PC-9 (cell line): ENCODE results near the gene MAP2K6. TPM values are rescaled to one million over a fixed set of nuclear protein-coding genes. Genes with fewer than 3 reads are reported as not detected.

ENCODE experiments used
- BruUV-seq: library from RNA; stranded (reverse); fragments of 400-500 nt; replicated peaks from 2 replicates; lab custom pipeline; 2021; lab: Mats Ljungman, UMichigan
- CTCF ChIA-PET: fragments of 300-600 bp; sonication (Branson Sonifier 250); formaldehyde crosslinking; loops from one replicate; lab custom pipeline; 2022; ENCODE audit warnings: antibody characterized with exemption; lab: Charles Lee
- POLR2A ChIA-PET: fragments of 300-600 bp; sonication (Branson Sonifier 250); formaldehyde crosslinking; loops from one replicate; lab custom pipeline; 2022; ENCODE audit warnings: antibody characterized with exemption; ENCODE audit not compliant: unreplicated experiment; lab: Charles Lee
- DNase-seq, 2 experiments: peaks; one replicate each; pipeline versions ENCODE4 v3.0.0 to v3.0.0-alpha.2; 2015 to 2022; ENCODE audit warnings: mixed read lengths in 1 of 2
- H2AFZ ChIP-seq: fragments of 200-600 bp; sonication (generic); 2 replicates; pipeline ENCODE4 v1.8.1; 2017; ENCODE audit warnings: antibody characterized with exemption
- H3F3A ChIP-seq: fragments of 200-600 bp; sonication (generic); 2 replicates; pipeline ENCODE4 v1.8.1; 2017; ENCODE audit warnings: antibody characterized with exemption, mild to moderate bottlenecking, low read depth; ENCODE audit not compliant: insufficient read depth
- H3K27ac ChIP-seq: fragments of 200-600 bp; sonication (generic); 2 replicates; pipeline ENCODE4 v1.6.1; 2016; ENCODE audit warnings: mixed run types
- H3K27me3 ChIP-seq: fragments of 200-600 bp; sonication (generic); 2 replicates; pipeline ENCODE4 v1.6.1; 2016; ENCODE audit warnings: low read depth, mixed run types; ENCODE audit not compliant: insufficient read depth
- H3K36me3 ChIP-seq: fragments of 200-600 bp; sonication (generic); 2 replicates; pipeline ENCODE4 v1.6.1; 2016; ENCODE audit warnings: low read depth, mixed run types
- H3K4me1 ChIP-seq: fragments of 200-600 bp; sonication (generic); replicated peaks from 2 replicates; pipeline ENCODE4 v1.6.1; 2016; ENCODE audit warnings: mixed run types; ENCODE audit not compliant: insufficient read depth
- H3K4me2 ChIP-seq: fragments of 200-600 bp; sonication (generic); 2 replicates; pipeline ENCODE4 v1.6.1; 2017; ENCODE audit warnings: mixed run types
- H3K4me3 ChIP-seq: fragments of 200-600 bp; sonication (generic); 2 replicates; pipeline ENCODE4 v1.6.1; 2016; ENCODE audit warnings: mixed run types
- H3K79me2 ChIP-seq: fragments of 200-600 bp; sonication (generic); 2 replicates; pipeline ENCODE4 v1.6.1; 2017; ENCODE audit warnings: low read depth, mixed run types
- H3K9me2 ChIP-seq: fragments of 200-600 bp; sonication (generic); 2 replicates; pipeline ENCODE4 v1.8.1; 2017; ENCODE audit warnings: mild to moderate bottlenecking; ENCODE audit not compliant: insufficient read depth
- H3K9me3 ChIP-seq: fragments of 200-600 bp; sonication (generic); 2 replicates; pipeline ENCODE4 v1.8.1; 2016; ENCODE audit warnings: low read depth; ENCODE audit not compliant: insufficient read depth
- H4K20me1 ChIP-seq: fragments of 200-600 bp; sonication (generic); 2 replicates; pipeline ENCODE4 v1.8.1; 2017; ENCODE audit not compliant: insufficient read depth
- CTCF ChIP-seq: fragments of 200-600 bp; sonication (generic); conservative IDR thresholded peaks from 2 replicates; pipeline ENCODE4 v1.6.1; 2017; ENCODE audit warnings: mixed run types, antibody characterized with exemption, mild to moderate bottlenecking, moderate library complexity
- EZH2 ChIP-seq: fragments of 200-600 bp; sonication (generic); IDR thresholded peaks from 2 replicates; pipeline ENCODE4 v1.8.0; 2017; ENCODE audit warnings: antibody characterized with exemption, low read depth
- intact Hi-C: fragments of 100-400 bp; cut with micrococcal nuclease; formaldehyde crosslinking; loops from one replicate; pipeline ENCODE4 v1.10.0; 2022; ENCODE audit not compliant: unreplicated experiment
- total RNA-seq: library from RNA; stranded (reverse); gene quantifications from 2 replicates; pipeline ENCODE4 v1.2.3, GENCODE V29; 2021

The MAP2K6 gene
- total RNA-seq, 1 experiment from 2014 or later = 1.6 TPM

GRCh38 chr17:69594641-69595040 is 180.1 kb downstream of the MAP2K6 start:
- Histone ChIP-seq H3K27me3 (no peaks in the 10 kb centered on the region), H2AFZ (no peak overlapping the region), H3K79me2 (no peaks in the 10 kb centered on the region), H3F3A (peaks cover 10% of the 10 kb centered on the region; the same call in 1 of the 2 replicates), H3K9me2 (no peaks in the 10 kb centered on the region), H4K20me1 (no peaks in the 10 kb centered on the region), H3K4me1 (peaks cover 9% of the 10 kb centered on the region; the same call in 1 of the 2 replicates), H3K4me2 (no peak overlapping the region), H3K4me3 (no peak overlapping the region), H3K27ac (no peak overlapping the region), H3K9me3 (0 out of 2 replicates have a peak, but pooled peaks cover 3% of the 10 kb centered on the region), H3K36me3 (no peaks in the 10 kb centered on the region)
- CTCF ChIA-PET = no interaction called here
- no peak for DNase-seq
- TF ChIP-seq CTCF (no peak), EZH2 (no peak)
- POLR2A ChIA-PET = no interaction called here
- BruUV-seq = no TSS peak
- intact Hi-C loops = no loop called here

GRCh38 chr17:69596141-69596540 is 181.6 kb downstream of the MAP2K6 start:
- H3K9me3 ChIP-seq = 0 out of 2 replicates have a peak, but pooled peaks cover 3% of the 10 kb centered on the region
- ChIA-PET CTCF (no interaction called here), POLR2A (no interaction called here)
- no peak for TF ChIP-seq EZH2
- TF ChIP-seq CTCF = no peak
- H3K79me2 ChIP-seq = no peaks in the 10 kb centered on the region
- no peaks in the 10 kb centered on the region for H3K9me2 ChIP-seq
- H3K4me3 ChIP-seq = no peak overlapping the region
- no peak overlapping the region for H2AFZ ChIP-seq
- no peaks in the 10 kb centered on the region for H4K20me1 ChIP-seq
- H3K27ac ChIP-seq = no peak overlapping the region
- no TSS peak for BruUV-seq
- H3K4me2 ChIP-seq = no peak overlapping the region
- H3K36me3 ChIP-seq = no peaks in the 10 kb centered on the region
- no peaks in the 10 kb centered on the region for H3K27me3 ChIP-seq
- intact Hi-C loops = no loop called here
- H3F3A ChIP-seq = peaks cover 10% of the 10 kb centered on the region; the same call in 1 of the 2 replicates
- DNase-seq = no peak
- H3K4me1 ChIP-seq = peaks cover 9% of the 10 kb centered on the region; the same call in 1 of the 2 replicates

GRCh38 chr17:69597898-69598692 is 183.6 kb downstream of the MAP2K6 start:
- Histone ChIP-seq H3K9me3 (0 out of 2 replicates have a peak, but pooled peaks cover 3% of the 10 kb centered on the region), H3K27ac (peak overlapping the region; percentile 21; the same call in 1 of the 2 replicates), H3K9me2 (no peaks in the 10 kb centered on the region), H2AFZ (no peak overlapping the region), H3K79me2 (no peaks in the 10 kb centered on the region), H3K4me1 (peaks cover 9% of the 10 kb centered on the region; the same call in 1 of the 2 replicates), H3K4me3 (no peak overlapping the region), H3F3A (peaks cover 10% of the 10 kb centered on the region; the same call in 1 of the 2 replicates), H3K36me3 (no peaks in the 10 kb centered on the region), H3K4me2 (peak overlapping the region; percentile 49), H4K20me1 (no peaks in the 10 kb centered on the region), H3K27me3 (no peaks in the 10 kb centered on the region)
- intact Hi-C loops = no loop called here
- DNase-seq = peak in 1 of 2 experiments; percentile 81
- ChIA-PET POLR2A (no interaction called here), CTCF (interaction anchor here (0.9 kb wide), 1 partner anchor 8 kb away, joined by 3 read pairs; no protein-coding TSS in a partner anchor)
- TF ChIP-seq EZH2 (no peak), CTCF (no peak)
- no TSS peak for BruUV-seq
